Vagina (tissue), 2 donors: ENCODE measurements around the gene TEX22. TPM values are rescaled to one million over a fixed set of nuclear protein-coding genes. Genes with fewer than 3 reads are reported as not detected.

Experiments used
- DNase-seq, 2 donors: peaks; one replicate each; pipeline ENCODE4 v3.0.0-alpha.2; 2017; ENCODE audit errors: extremely low spot score in 2 of 2
- H3K27ac ChIP-seq: fragments of 200-600 bp; sonication (generic); one replicate; pipeline ENCODE4 v1.5.1; 2019
- H3K27me3 ChIP-seq: fragments of 200-600 bp; sonication (generic); one replicate; pipeline ENCODE4 v1.5.1; 2019
- H3K36me3 ChIP-seq, 2 donors: fragments of 200-600 bp; sonication (generic); one replicate each; pipeline ENCODE4 v1.5.1; 2017 to 2019
- H3K4me1 ChIP-seq: fragments of 200-600 bp; sonication (generic); one replicate; pipeline ENCODE4 v1.5.1; 2019
- H3K4me3 ChIP-seq, 2 donors: fragments of 200-600 bp; sonication (generic); 1 replicate in 1 of 2; 2 replicates in 1 of 2; pipeline ENCODE4 v1.5.1; 2016 to 2019
- H3K9me3 ChIP-seq: fragments of 200-600 bp; sonication (generic); one replicate; pipeline ENCODE4 v1.5.1; 2019
- POLR2A ChIP-seq, 2 donors: fragments of 450-650 bp; IDR thresholded peaks; one replicate each; pipeline ENCODE4 v1.6.1; 2017; ENCODE audit warnings: antibody characterized with exemption in 2 of 2, mild to moderate bottlenecking in 2 of 2, moderate library complexity in 2 of 2
- POLR2AphosphoS5 ChIP-seq, 2 donors: sonication (generic); formaldehyde crosslinking; IDR thresholded peaks; one replicate each; pipeline ENCODE4 v1.9.0; 2017; ENCODE audit warnings: antibody characterized with exemption in 2 of 2, mild to moderate bottlenecking in 2 of 2, low read depth in 1 of 2; ENCODE audit not compliant: insufficient read depth in 1 of 2
- intact Hi-C: fragments of 100-400 bp; cut with DNase I; formaldehyde crosslinking; loops from one replicate; pipeline ENCODE4 v1.15.1; 2023
- total RNA-seq: library from RNA; depleted of rRNA; stranded (reverse); fragments of >200 nt; gene quantifications from one replicate; pipeline ENCODE4 v1.2.3, GENCODE V29; 2016
- TF ChIP-seq, protein P1 (sequence below), 3 experiments: fragments of 450-650 bp in 2 of 3; fragments of 200-600 bp in 1 of 3; sonication (generic) in 1 of 3; IDR thresholded peaks; one replicate each; pipeline ENCODE4 v1.5.1; 2017 to 2019; ENCODE audit warnings: antibody characterized with exemption in 3 of 3, mild to moderate bottlenecking in 2 of 3, moderate library complexity in 2 of 3

Gene TEX22
- total RNA-seq, 1 donor from 2014 or later: not detected

DNA sequence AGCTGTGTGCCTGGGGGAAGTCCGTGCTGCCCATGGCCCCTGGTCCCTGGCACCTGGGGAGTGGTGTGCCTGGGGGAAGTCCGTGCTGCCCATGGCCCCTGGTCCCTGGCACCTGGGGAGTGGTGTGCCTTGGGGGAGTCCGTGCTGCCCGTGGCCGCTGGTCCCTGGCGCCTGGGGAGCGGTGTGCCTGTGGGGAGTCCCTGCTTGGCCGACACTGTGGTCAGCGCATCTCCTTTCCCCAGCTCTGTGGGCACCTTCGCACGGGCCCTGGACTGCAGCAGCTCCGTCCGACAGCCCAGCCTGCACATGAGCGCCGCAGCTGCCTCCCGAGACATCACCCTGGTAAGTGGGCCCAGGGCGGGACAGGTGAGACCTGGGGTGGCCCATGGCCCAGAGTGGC, 61.8 kb downstream of the TEX22 start:
- Histone ChIP-seq H3K27me3 (no peaks in the 10 kb centered on the region), H3K27ac (no peak overlapping the region), H3K9me3 (no peaks in the 10 kb centered on the region), H3K4me3 (no peak overlapping the region), H3K4me1 (peaks cover 1% of the 10 kb centered on the region), H3K36me3 (peaks cover 0 to 50% of the 10 kb centered on the region in 2 donors)
- intact Hi-C loops: no loop called here
- no peak for DNase-seq
- TF ChIP-seq POLR2A (IDR thresholded peaks at IDR 0.05) (no peak), POLR2AphosphoS5 (IDR thresholded peaks at IDR 0.05; ENCODE audit: insufficient read depth in 1 of 2, low read depth in 1 of 2) (no peak)
- TF ChIP-seq, protein P1, sequence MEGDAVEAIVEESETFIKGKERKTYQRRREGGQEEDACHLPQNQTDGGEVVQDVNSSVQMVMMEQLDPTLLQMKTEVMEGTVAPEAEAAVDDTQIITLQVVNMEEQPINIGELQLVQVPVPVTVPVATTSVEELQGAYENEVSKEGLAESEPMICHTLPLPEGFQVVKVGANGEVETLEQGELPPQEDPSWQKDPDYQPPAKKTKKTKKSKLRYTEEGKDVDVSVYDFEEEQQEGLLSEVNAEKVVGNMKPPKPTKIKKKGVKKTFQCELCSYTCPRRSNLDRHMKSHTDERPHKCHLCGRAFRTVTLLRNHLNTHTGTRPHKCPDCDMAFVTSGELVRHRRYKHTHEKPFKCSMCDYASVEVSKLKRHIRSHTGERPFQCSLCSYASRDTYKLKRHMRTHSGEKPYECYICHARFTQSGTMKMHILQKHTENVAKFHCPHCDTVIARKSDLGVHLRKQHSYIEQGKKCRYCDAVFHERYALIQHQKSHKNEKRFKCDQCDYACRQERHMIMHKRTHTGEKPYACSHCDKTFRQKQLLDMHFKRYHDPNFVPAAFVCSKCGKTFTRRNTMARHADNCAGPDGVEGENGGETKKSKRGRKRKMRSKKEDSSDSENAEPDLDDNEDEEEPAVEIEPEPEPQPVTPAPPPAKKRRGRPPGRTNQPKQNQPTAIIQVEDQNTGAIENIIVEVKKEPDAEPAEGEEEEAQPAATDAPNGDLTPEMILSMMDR (IDR thresholded peaks at IDR 0.05): no peak

DNA sequence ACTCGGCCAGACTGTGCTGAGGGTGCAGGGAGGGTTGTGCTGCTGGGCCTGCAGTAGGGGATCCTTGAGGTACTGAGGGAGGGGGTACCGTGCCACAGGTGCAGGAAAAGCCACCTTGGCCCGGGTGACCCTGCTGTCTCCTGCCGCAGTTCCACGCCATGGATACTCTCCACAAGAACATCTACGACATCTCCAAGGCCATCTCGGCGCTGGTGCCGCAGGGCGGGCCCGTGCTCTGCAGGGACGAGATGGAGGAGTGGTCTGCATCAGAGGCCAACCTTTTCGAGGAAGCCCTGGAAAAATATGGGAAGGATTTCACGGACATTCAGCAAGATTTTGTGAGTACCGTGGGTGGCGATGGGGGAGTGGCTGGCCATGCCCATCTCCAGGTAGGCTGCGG, 62.3 kb downstream of the TEX22 start:
- Histone ChIP-seq H3K36me3 (peaks cover 0 to 51% of the 10 kb centered on the region in 2 donors), H3K27me3 (no peaks in the 10 kb centered on the region)

DNA sequence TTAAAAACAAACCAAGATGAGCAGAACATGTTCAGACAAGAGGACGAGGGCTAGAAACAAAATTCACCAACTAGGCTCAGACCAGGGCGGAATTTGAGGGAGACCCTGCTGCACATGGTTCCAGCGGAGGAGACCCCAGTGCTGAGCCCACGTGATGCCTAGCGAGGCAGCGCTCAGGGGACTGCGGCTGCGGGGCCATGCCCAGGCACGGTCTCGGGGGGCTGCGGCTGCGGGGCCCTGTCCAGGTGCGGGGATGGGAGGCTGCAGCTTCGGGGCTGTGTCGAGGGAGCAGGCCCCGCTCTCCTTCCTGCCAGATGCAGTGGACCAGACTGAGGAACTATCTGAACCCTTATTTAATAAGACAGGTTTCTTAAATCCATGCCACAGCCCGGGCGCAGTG, 63.6 kb downstream of the TEX22 start:
- Histone ChIP-seq H3K4me3 (no peak overlapping the region), H3K27me3 (no peaks in the 10 kb centered on the region), H3K36me3 (peaks cover 0 to 39% of the 10 kb centered on the region in 2 donors), H3K4me1 (peaks cover 12% of the 10 kb centered on the region), H3K9me3 (no peaks in the 10 kb centered on the region), H3K27ac (no peak overlapping the region)
- TF ChIP-seq, protein P1 (IDR thresholded peaks at IDR 0.05): no peak
- TF ChIP-seq POLR2A (IDR thresholded peaks at IDR 0.05) (no peak), POLR2AphosphoS5 (IDR thresholded peaks at IDR 0.05; ENCODE audit: insufficient read depth in 1 of 2, low read depth in 1 of 2) (no peak)
- DNase-seq: no peak
- intact Hi-C loops: no loop called here

More for the DNA sequence above, 62.3 kb downstream of the TEX22 start:
- intact Hi-C loops: no loop called here
- H3K9me3 ChIP-seq: no peaks in the 10 kb centered on the region
- DNase-seq: no peak
- H3K27ac ChIP-seq: no peak overlapping the region
- H3K4me3 ChIP-seq: no peak overlapping the region
- H3K4me1 ChIP-seq: peaks cover 6% of the 10 kb centered on the region
- TF ChIP-seq POLR2AphosphoS5 (IDR thresholded peaks at IDR 0.05; ENCODE audit: insufficient read depth in 1 of 2, low read depth in 1 of 2) (no peak), POLR2A (IDR thresholded peaks at IDR 0.05) (no peak)
- TF ChIP-seq, protein P1 (IDR thresholded peaks at IDR 0.05): no peak

Other genes with a start within 250 kb of the TEX22 start
- 17.7 TPM for gene JAG2, start 229.8 kb upstream of the TEX22 start, total RNA-seq
- 11.0 TPM for gene NUDT14, start 217.2 kb upstream of the TEX22 start, total RNA-seq
- gene BTBD6, start 150.0 kb upstream of the TEX22 start, total RNA-seq: 45.9 TPM
- 64.6 TPM for gene BRF1, start 97.5 kb upstream of the TEX22 start, total RNA-seq
- 64.8 TPM for gene PACS2, start 83.8 kb upstream of the TEX22 start, total RNA-seq
- gene MTA1, start 21.3 kb downstream of the TEX22 start, total RNA-seq: 82.7 TPM
- gene CRIP2, start 76.3 kb downstream of the TEX22 start, total RNA-seq: 126 TPM
- 7.6 TPM for gene CRIP1, start 88.3 kb downstream of the TEX22 start, total RNA-seq
- 5.9 TPM for gene TEDC1, start 92.7 kb downstream of the TEX22 start, total RNA-seq
- 9.3 TPM for gene TMEM121, start 128.0 kb downstream of the TEX22 start, total RNA-seq